OCI-LY7 (cell line): ENCODE measurements around the gene STYXL1.
"Not testable (repeated sequence)": the region's sequence is repeated elsewhere in the genome, so short reads cannot be mapped to it uniquely, and the experiment has no call there.

Experiments
- CTCF ChIP-seq: fragments of 200-600 bp; sonication (generic); conservative IDR thresholded peaks from 2 replicates; pipeline ENCODE4 v1.5.1; 2014; ENCODE audit warnings: mild to moderate bottlenecking, antibody characterized with exemption, low read length, moderate library complexity, mixed read lengths
- EZH2phosphoT487 ChIP-seq: fragments of 200-600 bp; sonication (generic); IDR thresholded peaks from 2 replicates; pipeline ENCODE4 v1.6.1; 2018; ENCODE audit warnings: low read depth, borderline replicate concordance, mild to moderate bottlenecking, mixed run types, antibody characterized with exemption, low read length, moderate library complexity, mixed read lengths

- not testable (repeated sequence) for TF ChIP-seq CTCF, EZH2phosphoT487
These were observed 10.9 kb upstream of the STYXL1 start for GRCh38 chr7:76058745-76059144.
